HepG2 (cell line): ENCODE results near the gene PARM1. TPM values are rescaled to one million over a fixed set of nuclear protein-coding genes. Genes with fewer than 3 reads are reported as not detected.

Experiments
- ATAC-seq: fragments of 200-7000 bp; cut with Tn5 transposase; 3 replicates; pipeline ENCODE4 v1.9.1; 2020; ENCODE audit warnings: mild to moderate bottlenecking, moderate library complexity
- BruUV-seq: library from RNA; stranded (reverse); fragments of 400-500 nt; replicated peaks from 2 replicates; lab custom pipeline; 2021; lab: Mats Ljungman, UMichigan
- CTCF ChIA-PET: fragments of 300-600 bp; formaldehyde crosslinking; extraction: SDS; loops from one replicate; lab custom pipeline; 2021; ENCODE audit warnings: low total read pairs, inconsistent platforms, low intra/inter-chr PET ratio; lab: Yijun Ruan, JAX
- POLR2A ChIA-PET: fragments of 350-600 bp; sonication (Branson Sonifier 250); formaldehyde crosslinking; loops from one replicate; lab custom pipeline; 2020; ENCODE audit warnings: antibody characterized with exemption, inconsistent platforms; lab: Yijun Ruan, JAX
- DNase-seq: peaks from one replicate; pipeline ENCODE4 v3.0.0-alpha.2; 2015; ENCODE audit warnings: low spot score
- FAIRE-seq: peaks from 3 replicates; lab custom pipeline; 2011; peaks lifted over from hg19 to GRCh38; lab: Jason Lieb, UNC
- H2AFZ ChIP-seq: one replicate; pipeline ENCODE4 v1.6.1; 2011; ENCODE audit warnings: low read length, inconsistent platforms
- H3K27ac ChIP-seq: fragments of 300-600 bp; 3 replicates; pipeline ENCODE4 v1.8.0; 2011; ENCODE audit warnings: mixed run types, mild to moderate bottlenecking, mixed read lengths, low read length, inconsistent platforms; ENCODE audit not compliant: insufficient read depth; ENCODE audit errors: extremely low read length
- H3K27me3 ChIP-seq, 2 experiments: fragments of 200-600 bp in 1 of 2; 2 replicates in 1 of 2; 3 replicates in 1 of 2; pipeline versions ENCODE4 v1.6.0 to v1.8.0; 2011; ENCODE audit warnings: low read length in 2 of 2, mild to moderate bottlenecking in 2 of 2, moderate library complexity in 2 of 2, inconsistent platforms in 1 of 2; ENCODE audit not compliant: insufficient read depth in 2 of 2, control insufficient read depth in 1 of 2
- H3K36me3 ChIP-seq, 2 experiments: fragments of 200-600 bp in 1 of 2; replicated peaks in 1 of 2; 2 replicates in 1 of 2; 3 replicates in 1 of 2; pipeline versions ENCODE4 v1.5.1 to v1.8.0; 2011; ENCODE audit warnings: low read length in 2 of 2, inconsistent platforms in 1 of 2; ENCODE audit not compliant: insufficient read depth in 2 of 2, control insufficient read depth in 1 of 2
- H3K4me1 ChIP-seq: 2 replicates; pipeline ENCODE4 v1.5.1; 2012; ENCODE audit warnings: low read length, inconsistent platforms; ENCODE audit not compliant: insufficient read depth
- H3K4me2 ChIP-seq: 2 replicates; pipeline ENCODE4 v1.6.0; 2011; ENCODE audit warnings: low read depth, low read length, inconsistent platforms
- H3K4me3 ChIP-seq, 3 experiments: fragments of 200-600 bp in 1 of 3; sonication (generic), shearing (Covaris generic) in 1 of 3; replicated peaks in 1 of 3; 2 replicates each; pipeline ENCODE4 v1.5.1; 2011 to 2016; ENCODE audit warnings: low read length in 3 of 3, inconsistent platforms in 2 of 3, low read depth in 2 of 3, mild to moderate bottlenecking in 2 of 3, control low read depth in 1 of 3, mixed read lengths in 1 of 3; ENCODE audit not compliant: insufficient read depth in 1 of 3
- H3K79me2 ChIP-seq: one replicate; pipeline ENCODE4 v1.6.1; 2011; ENCODE audit warnings: low read length, inconsistent platforms; ENCODE audit not compliant: insufficient read depth
- H3K9ac ChIP-seq: 2 replicates; pipeline ENCODE4 v1.6.0; 2011; ENCODE audit warnings: mild to moderate bottlenecking, low read depth, low read length, inconsistent platforms; ENCODE audit not compliant: insufficient read depth
- H3K9me3 ChIP-seq: 2 replicates; pipeline ENCODE4 v1.5.1; 2012; ENCODE audit warnings: mild to moderate bottlenecking, low read length
- H4K20me1 ChIP-seq: 2 replicates; pipeline ENCODE4 v1.6.0; 2011; ENCODE audit warnings: inconsistent platforms, mild to moderate bottlenecking, low read length, moderate library complexity; ENCODE audit not compliant: insufficient read depth
- HNRNPLL ChIP-seq: fragments of 200-400 bp; formaldehyde crosslinking; IDR thresholded peaks from 2 replicates; pipeline ENCODE4 v1.6.1; 2017; ENCODE audit warnings: mild to moderate bottlenecking, low read depth, low read length; ENCODE audit not compliant: poor library complexity, severe bottlenecking
- MAFK ChIP-seq, 2 experiments: IDR thresholded peaks in 1 of 2; conservative IDR thresholded peaks in 1 of 2; 2 replicates each; pipeline ENCODE4 v1.6.1; 2011; ENCODE audit warnings: improper control_type of control experiment in 2 of 2, low read length in 2 of 2
- ZKSCAN5 ChIP-seq: sonication (generic); formaldehyde crosslinking; IDR thresholded peaks from 2 replicates; pipeline ENCODE4 v1.5.1; 2020; ENCODE audit warnings: mild to moderate bottlenecking, missing genetic modification reagents
- ZNF101 ChIP-seq: sonication (generic); formaldehyde crosslinking; IDR thresholded peaks from 2 replicates; pipeline ENCODE4 v1.4.0; 2020; ENCODE audit warnings: mild to moderate bottlenecking, low read depth, missing genetic modification reagents, borderline replicate concordance
- ZNF343 ChIP-seq: sonication (generic); formaldehyde crosslinking; IDR thresholded peaks from 2 replicates; pipeline ENCODE4 v1.4.0; 2020; ENCODE audit warnings: mild to moderate bottlenecking, missing genetic modification reagents
- ZNF431 ChIP-seq: sonication (generic); formaldehyde crosslinking; IDR thresholded peaks from 2 replicates; pipeline ENCODE4 v1.9.0; 2022; ENCODE audit warnings: missing genetic modification reagents, low read depth, mild to moderate bottlenecking, borderline replicate concordance
- ZNF569 ChIP-seq: sonication (generic); formaldehyde crosslinking; IDR thresholded peaks from 2 replicates; pipeline ENCODE4 v1.5.0; 2020; ENCODE audit warnings: mild to moderate bottlenecking, missing genetic modification reagents, moderate library complexity, borderline replicate concordance
- ZNF644 ChIP-seq: IDR thresholded peaks from 2 replicates; pipeline ENCODE4 v1.6.1; 2016; ENCODE audit warnings: low read depth
- ZNF713 ChIP-seq: sonication (generic); formaldehyde crosslinking; IDR thresholded peaks from 2 replicates; pipeline ENCODE4 v1.4.0; 2020; ENCODE audit warnings: mild to moderate bottlenecking, missing genetic modification reagents
- WGBS: methylation state at CpG from one replicate; pipeline ENCODE4 v1.1.6; 2017; ENCODE audit warnings: low lambda C conversion rate; 5-methylcytosine and 5-hydroxymethylcytosine counted together
- in situ Hi-C: cut with HindIII; loops from 2 replicates; pipeline ENCODE4 v1.10.0; 2017; ENCODE audit warnings: low pct_unique_long_range_greater_than_20kb; ENCODE audit not compliant: extremely low pct_ligation_motif_present
- intact Hi-C: fragments of 100-400 bp; cut with micrococcal nuclease; formaldehyde crosslinking; loops from one replicate; pipeline ENCODE4 v1.10.0; 2022; ENCODE audit not compliant: unreplicated experiment
- polyA plus RNA-seq, 8 experiments: library from polyadenylated mRNA; depleted of rRNA in 3 of 8; stranded (reverse) in 7 of 8; unstranded in 1 of 8; fragments of >200 nt; fragmentation: Illumina TruSeq in 4 of 8; extraction: Trizol in 4 of 8; gene quantifications; 2 replicates each; pipeline versions ENCODE4 v1.2.1 to v1.2.3, GENCODE V29; 2011 to 2016; ENCODE audit warnings: low read depth in 4 of 8, missing spikeins in 1 of 8, mixed read lengths in 1 of 8; ENCODE audit not compliant: insufficient read depth in 1 of 8
- total RNA-seq, 5 experiments: library from RNA; depleted of rRNA; stranded (reverse); fragments of >200 nt; fragmentation: Illumina TruSeq; extraction: Trizol; gene quantifications; 2 replicates each; pipeline ENCODE4 v1.2.3, GENCODE V29; 2016; ENCODE audit warnings: low read depth in 1 of 5
- TF ChIP-seq, protein P1 (sequence below): sonication (generic); formaldehyde crosslinking; IDR thresholded peaks from 2 replicates; pipeline ENCODE4 v1.4.0; 2020; ENCODE audit warnings: missing genetic modification reagents

PARM1 gene
- total and polyA plus RNA-seq, 2 of the 13 experiments (the other 11 are each of a cell fraction or from before 2014, with no cell fraction given) = not detected

- ChIA-PET CTCF (no interaction called here), POLR2A (no interaction called here)
- H3K4me2 ChIP-seq = no peak overlapping the region
- H3K36me3 ChIP-seq = no peaks in the 10 kb centered on the region
- WGBS = 55% methylated on average over 6 of the region's 6 CpGs
- H3K9ac ChIP-seq = no peak overlapping the region
- intact Hi-C loops (no loop called here), in situ Hi-C loops (no loop called here)
- H4K20me1 ChIP-seq = no peaks in the 10 kb centered on the region
- TF ChIP-seq HNRNPLL (no peak), MAFK (conservative IDR thresholded peaks at IDR 0.05 in 1 of 2, IDR thresholded peaks at IDR 0.05 in 1 of 2; ENCODE audit: low read length in 2 of 2) (peak; percentile 29 to 47; a peak in 2 of 4 replicates)
- ATAC-seq = no peak
- no peaks in the 10 kb centered on the region for H3K79me2 ChIP-seq
- no peaks in the 10 kb centered on the region for H3K9me3 ChIP-seq
- no peak overlapping the region for H3K4me3 ChIP-seq
- no peaks in the 10 kb centered on the region for H3K4me1 ChIP-seq
- no peak overlapping the region for H2AFZ ChIP-seq
- FAIRE-seq = no peak
- no peak for DNase-seq
- H3K27ac ChIP-seq = no peak overlapping the region
- no peaks in the 10 kb centered on the region; a peak in 1 of 5 replicates for H3K27me3 ChIP-seq
- BruUV-seq = no TSS peak
These were observed 95.4 kb downstream of the PARM1 start for GRCh38 chr4:75028196-75028854.

GRCh38 chr4:75030028-75030427 lies 97.1 kb downstream of the PARM1 start:
- FAIRE-seq (no peak), DNase-seq (no peak), ATAC-seq (no peak)
- Histone ChIP-seq H3K27me3 (no peaks in the 10 kb centered on the region; a peak in 1 of 5 replicates), H3K27ac (no peak overlapping the region), H2AFZ (no peak overlapping the region), H3K4me1 (no peaks in the 10 kb centered on the region), H4K20me1 (no peaks in the 10 kb centered on the region), H3K9me3 (no peaks in the 10 kb centered on the region), H3K9ac (no peak overlapping the region), H3K79me2 (no peaks in the 10 kb centered on the region), H3K4me2 (no peak overlapping the region), H3K4me3 (no peak overlapping the region), H3K36me3 (no peaks in the 10 kb centered on the region)
- CTCF ChIA-PET = no interaction called here
- WGBS = 0% methylated on average over 1 of the region's 1 CpG
- POLR2A ChIA-PET = no interaction called here
- intact Hi-C loops = no loop called here
- in situ Hi-C loops = no loop called here
- no TSS peak for BruUV-seq
- TF ChIP-seq ZNF431 (CRISPR knock-in tag) (no peak), ZNF101 (no peak), ZKSCAN5 (CRISPR knock-in tag) (no peak), ZNF343 (CRISPR knock-in tag) (no peak), ZNF713 (CRISPR knock-in tag) (no peak), ZNF569 (no peak), ZNF644 (no peak)
- TF ChIP-seq, protein P1, sequence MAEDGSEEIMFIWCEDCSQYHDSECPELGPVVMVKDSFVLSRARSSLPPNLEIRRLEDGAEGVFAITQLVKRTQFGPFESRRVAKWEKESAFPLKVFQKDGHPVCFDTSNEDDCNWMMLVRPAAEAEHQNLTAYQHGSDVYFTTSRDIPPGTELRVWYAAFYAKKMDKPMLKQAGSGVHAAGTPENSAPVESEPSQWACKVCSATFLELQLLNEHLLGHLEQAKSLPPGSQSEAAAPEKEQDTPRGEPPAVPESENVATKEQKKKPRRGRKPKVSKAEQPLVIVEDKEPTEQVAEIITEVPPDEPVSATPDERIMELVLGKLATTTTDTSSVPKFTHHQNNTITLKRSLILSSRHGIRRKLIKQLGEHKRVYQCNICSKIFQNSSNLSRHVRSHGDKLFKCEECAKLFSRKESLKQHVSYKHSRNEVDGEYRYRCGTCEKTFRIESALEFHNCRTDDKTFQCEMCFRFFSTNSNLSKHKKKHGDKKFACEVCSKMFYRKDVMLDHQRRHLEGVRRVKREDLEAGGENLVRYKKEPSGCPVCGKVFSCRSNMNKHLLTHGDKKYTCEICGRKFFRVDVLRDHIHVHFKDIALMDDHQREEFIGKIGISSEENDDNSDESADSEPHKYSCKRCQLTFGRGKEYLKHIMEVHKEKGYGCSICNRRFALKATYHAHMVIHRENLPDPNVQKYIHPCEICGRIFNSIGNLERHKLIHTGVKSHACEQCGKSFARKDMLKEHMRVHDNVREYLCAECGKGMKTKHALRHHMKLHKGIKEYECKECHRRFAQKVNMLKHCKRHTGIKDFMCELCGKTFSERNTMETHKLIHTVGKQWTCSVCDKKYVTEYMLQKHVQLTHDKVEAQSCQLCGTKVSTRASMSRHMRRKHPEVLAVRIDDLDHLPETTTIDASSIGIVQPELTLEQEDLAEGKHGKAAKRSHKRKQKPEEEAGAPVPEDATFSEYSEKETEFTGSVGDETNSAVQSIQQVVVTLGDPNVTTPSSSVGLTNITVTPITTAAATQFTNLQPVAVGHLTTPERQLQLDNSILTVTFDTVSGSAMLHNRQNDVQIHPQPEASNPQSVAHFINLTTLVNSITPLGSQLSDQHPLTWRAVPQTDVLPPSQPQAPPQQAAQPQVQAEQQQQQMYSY = no peak
